IPS-18c (cell line): ENCODE data around the gene FBXO30.

ENCODE experiments used
- H3K4me3 ChIP-seq: 2 replicates; pipeline ENCODE4 v1.7.0; 2013; ENCODE audit warnings: low read depth, mild to moderate bottlenecking, low read length, moderate library complexity; ENCODE audit not compliant: insufficient read depth
- H3K9me3 ChIP-seq: one replicate; pipeline ENCODE4 v1.6.1; 2013; ENCODE audit warnings: mild to moderate bottlenecking, low read length, moderate library complexity; ENCODE audit not compliant: control insufficient read depth, insufficient read depth

The FBXO30 gene

DNA sequence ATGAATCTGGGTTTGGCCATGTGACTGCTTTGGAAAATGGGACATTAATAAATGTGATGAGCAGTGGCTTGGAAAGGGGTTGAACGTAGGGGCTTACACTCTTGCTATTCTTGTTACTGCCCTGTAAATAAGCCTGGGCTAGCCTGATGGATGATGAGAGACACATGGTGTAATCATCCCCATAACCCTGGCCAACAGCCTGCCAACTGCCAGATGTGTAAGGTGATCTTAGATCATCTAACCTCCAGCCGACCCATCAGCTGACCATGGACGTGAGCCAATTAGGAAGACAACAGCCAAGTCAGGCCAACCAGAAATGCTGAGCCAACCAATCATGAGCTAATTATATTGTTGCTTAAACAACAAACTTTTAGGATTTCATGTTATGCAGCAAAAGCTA lies 25.2 kb downstream of the FBXO30 start:
- Histone ChIP-seq H3K9me3 (peaks cover 4% of the 10 kb centered on the region), H3K4me3 (no peak overlapping the region)

DNA sequence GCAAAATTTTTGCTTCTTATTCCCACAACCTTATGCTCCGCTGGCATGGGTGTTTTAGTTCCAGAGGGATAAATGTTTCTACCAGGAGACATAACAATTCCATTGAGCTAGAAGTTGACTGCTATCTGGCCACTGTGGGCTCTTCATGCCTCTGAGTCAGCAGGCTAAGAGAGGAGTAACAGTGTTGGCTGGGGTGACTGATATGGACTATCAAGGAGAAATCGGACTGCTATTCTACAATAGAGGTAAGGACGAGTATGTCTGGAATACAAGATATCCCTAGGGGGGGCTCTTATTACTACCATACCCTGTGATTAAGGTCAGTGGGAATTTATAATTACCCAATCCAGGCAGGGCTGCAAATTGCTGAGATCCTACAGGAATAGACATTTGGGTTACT lies 26.9 kb downstream of the FBXO30 start:
- no peak overlapping the region for H3K4me3 ChIP-seq
- H3K9me3 ChIP-seq: peaks cover 4% of the 10 kb centered on the region

DNA sequence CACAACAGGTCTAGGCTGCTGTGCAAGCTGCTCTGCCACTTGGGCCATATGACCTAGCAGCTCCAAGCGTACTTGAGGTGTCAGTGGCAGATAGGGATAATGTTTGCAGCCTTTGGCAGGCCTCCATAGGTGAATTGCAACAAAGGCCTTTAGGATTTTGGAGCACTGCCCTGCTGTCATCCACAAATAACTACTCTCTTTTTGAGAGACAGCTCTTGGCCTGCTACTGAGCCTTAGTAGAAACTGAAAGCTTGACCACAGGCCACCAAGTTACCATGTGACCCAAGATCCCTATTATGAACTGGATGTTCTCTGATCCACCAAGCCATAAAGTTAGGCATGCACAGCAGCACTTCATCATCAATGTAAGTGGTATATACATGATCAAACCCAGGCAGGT lies 29.9 kb downstream of the FBXO30 start:
- H3K4me3 ChIP-seq: no peak overlapping the region
- peaks cover 2% of the 10 kb centered on the region for H3K9me3 ChIP-seq

- Histone ChIP-seq H3K4me3 (no peak overlapping the region), H3K9me3 (peaks cover 2% of the 10 kb centered on the region)
Observed at GRCh38 chr6:145783796-145784195, 30.8 kb downstream of the FBXO30 start.

GRCh38 chr6:145772846-145773245 lies 41.7 kb downstream of the FBXO30 start:
- Histone ChIP-seq H3K9me3 (peaks cover 4% of the 10 kb centered on the region), H3K4me3 (no peak overlapping the region)

- peaks cover 2% of the 10 kb centered on the region for H3K9me3 ChIP-seq
- H3K4me3 ChIP-seq: no peak overlapping the region
Observed at GRCh38 chr6:145765449-145765848, 49.1 kb downstream of the FBXO30 start.

DNA sequence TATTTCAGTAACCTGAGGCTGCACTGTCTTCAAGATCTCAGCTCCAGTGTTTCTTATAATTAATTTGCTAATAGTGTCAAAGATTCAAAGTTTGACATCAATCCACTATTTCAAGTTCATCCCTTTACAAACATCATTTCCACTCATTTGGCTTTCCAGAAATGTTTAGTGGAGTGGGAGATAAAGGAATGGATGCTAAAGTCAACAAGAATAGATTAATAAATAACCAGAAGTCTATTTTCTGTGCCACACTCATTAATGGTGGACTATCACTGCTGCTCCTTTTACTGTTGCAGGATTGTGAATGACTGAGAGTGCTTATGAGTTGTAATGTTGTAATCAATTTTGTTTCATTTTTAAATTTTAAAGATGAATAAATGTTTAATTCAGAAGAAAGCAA lies 50.9 kb downstream of the FBXO30 start:
- H3K9me3 ChIP-seq: no peaks in the 10 kb centered on the region
- H3K4me3 ChIP-seq: no peak overlapping the region

GRCh38 chr6:145761584-145761983 lies 53.0 kb downstream of the FBXO30 start:
- Histone ChIP-seq H3K4me3 (no peak overlapping the region), H3K9me3 (no peaks in the 10 kb centered on the region)

DNA sequence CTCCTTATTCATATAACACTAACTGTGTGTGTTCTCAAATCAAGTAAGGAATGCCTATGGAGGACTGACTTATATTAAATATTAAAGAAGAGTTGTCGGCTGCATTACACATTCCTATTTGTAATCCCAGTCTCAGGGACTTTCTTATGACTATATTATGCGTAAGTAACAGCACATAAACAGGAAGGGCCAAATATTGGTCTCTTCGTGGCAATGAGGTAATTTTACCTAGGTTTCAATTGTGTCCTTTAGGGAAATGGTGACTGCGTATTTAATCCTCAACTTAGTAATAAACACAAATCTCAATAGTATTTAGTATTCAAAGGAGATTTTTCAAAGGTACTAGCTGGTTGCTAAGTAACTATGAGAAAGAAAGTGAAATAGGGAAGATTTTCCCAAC lies 56.5 kb downstream of the FBXO30 start:
- Histone ChIP-seq H3K9me3 (no peaks in the 10 kb centered on the region), H3K4me3 (no peak overlapping the region)

DNA sequence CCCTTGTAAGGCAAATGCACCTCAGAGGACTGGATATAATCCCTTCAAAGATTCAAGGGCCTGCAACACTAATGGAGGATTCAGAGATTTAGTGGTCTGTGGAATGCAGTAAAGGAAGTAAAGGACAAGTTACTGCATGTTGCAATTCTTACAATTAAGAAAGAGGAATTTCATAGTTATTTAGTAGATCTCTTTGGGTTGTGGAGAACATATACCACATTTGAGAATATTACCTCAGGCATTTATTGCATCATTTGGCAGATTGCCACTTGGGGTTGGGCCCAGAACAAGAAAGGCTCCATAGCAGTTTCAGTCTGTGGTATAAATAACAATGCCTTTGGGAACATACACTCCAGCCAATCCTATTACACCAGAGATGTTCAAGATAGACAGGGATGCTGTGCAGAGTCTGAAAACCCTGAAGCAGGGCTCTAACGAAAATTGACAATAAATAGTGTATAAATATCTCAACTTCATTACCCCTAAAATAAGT lies 58.4 kb downstream of the FBXO30 start:
- no peak overlapping the region for H3K4me3 ChIP-seq
- no peaks in the 10 kb centered on the region for H3K9me3 ChIP-seq

GRCh38 chr6:145755682-145756081 lies 58.9 kb downstream of the FBXO30 start:
- no peak overlapping the region for H3K4me3 ChIP-seq
- H3K9me3 ChIP-seq: no peaks in the 10 kb centered on the region

- Histone ChIP-seq H3K9me3 (no peaks in the 10 kb centered on the region), H3K4me3 (no peak overlapping the region)
Observed at GRCh38 chr6:145752638-145753037, 62.0 kb downstream of the FBXO30 start.

DNA sequence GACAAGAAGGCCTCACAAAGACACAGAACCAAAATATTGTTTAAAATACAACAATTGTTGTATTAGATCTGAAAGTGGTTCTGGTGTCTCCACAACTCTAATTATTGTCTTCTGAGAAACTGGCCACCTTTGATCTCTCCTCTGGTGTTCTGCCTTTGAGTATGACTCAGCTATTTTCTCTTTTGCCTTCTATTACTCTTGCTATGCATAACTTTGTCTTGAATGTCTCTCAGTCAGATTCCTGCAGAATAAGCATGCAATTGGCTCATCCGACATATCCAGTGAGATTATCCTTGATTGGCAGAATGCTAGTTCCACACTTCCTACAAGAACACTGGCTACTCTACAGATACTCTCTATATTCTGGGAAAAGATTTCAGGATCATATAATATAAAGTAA lies 65.0 kb downstream of the FBXO30 start:
- H3K9me3 ChIP-seq: no peaks in the 10 kb centered on the region
- H3K4me3 ChIP-seq: no peak overlapping the region

DNA sequence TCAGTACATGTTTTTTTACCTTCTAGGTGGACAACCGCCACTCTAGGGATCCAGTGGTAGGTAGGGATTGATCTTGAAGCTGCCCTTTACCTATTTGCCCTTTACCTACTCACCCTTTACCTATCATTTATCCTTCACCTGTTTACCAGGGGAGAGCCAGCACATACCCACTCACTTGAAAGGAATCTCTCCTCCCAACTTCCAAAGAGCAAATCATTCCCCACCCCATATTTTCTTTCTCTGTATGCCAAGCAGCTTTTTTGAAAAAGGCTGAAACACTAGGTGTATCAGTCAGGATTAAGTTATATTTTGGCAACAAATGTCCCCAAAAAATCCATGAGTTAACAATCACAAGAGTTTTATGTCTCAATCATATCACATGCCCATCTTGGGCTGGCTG lies 68.7 kb downstream of the FBXO30 start:
- H3K4me3 ChIP-seq: no peak overlapping the region
- H3K9me3 ChIP-seq: no peaks in the 10 kb centered on the region

GRCh38 chr6:145744619-145745018 lies 70.0 kb downstream of the FBXO30 start:
- no peak overlapping the region for H3K4me3 ChIP-seq
- no peaks in the 10 kb centered on the region for H3K9me3 ChIP-seq
